Putamen (tissue), 1 donor: ENCODE measurements around the gene TTC22.
"Not testable (repeated sequence)": the region's sequence is repeated elsewhere in the genome, so short reads cannot be mapped to it uniquely, and the experiment has no call there.

ENCODE experiments used
- DNase-seq: peaks from one replicate; pipeline ENCODE4 v3.0.0-alpha.2; 2016; ENCODE audit warnings: low spot score

The TTC22 gene

GRCh38 chr1:54786778-54787177 is 14.3 kb downstream of the TTC22 start:
- DNase-seq, result no peak

- no peak for DNase-seq
Measured at GRCh38 chr1:54784066-54784465, 17.1 kb downstream of the TTC22 start.

- DNase-seq, result no peak
Measured at GRCh38 chr1:54782588-54782987, 18.5 kb downstream of the TTC22 start.

GRCh38 chr1:54782156-54782555 is 19.0 kb downstream of the TTC22 start:
- no peak for DNase-seq

GRCh38 chr1:54781023-54781723 is 19.9 kb downstream of the TTC22 start:
- no peak for DNase-seq

GRCh38 chr1:54777431-54777830 is 23.7 kb downstream of the TTC22 start:
- no peak for DNase-seq

- no peak for DNase-seq
Measured at GRCh38 chr1:54777011-54777410, 24.1 kb downstream of the TTC22 start.

GRCh38 chr1:54775828-54776721 is 25.0 kb downstream of the TTC22 start:
- not testable (repeated sequence) for DNase-seq

GRCh38 chr1:54774820-54775498 is 26.2 kb downstream of the TTC22 start:
- DNase-seq, result no peak

- no peak for DNase-seq
Measured at GRCh38 chr1:54772951-54773350, 28.2 kb downstream of the TTC22 start.

GRCh38 chr1:54768093-54768492 is 33.0 kb downstream of the TTC22 start:
- DNase-seq, result no peak

GRCh38 chr1:54767526-54767925 is 33.6 kb downstream of the TTC22 start:
- DNase-seq, result no peak

- DNase-seq, result no peak
Measured at GRCh38 chr1:54766726-54767125, 34.4 kb downstream of the TTC22 start.

- no peak for DNase-seq
Measured at GRCh38 chr1:54764922-54765561, 36.1 kb downstream of the TTC22 start.

GRCh38 chr1:54764133-54764921 is 36.8 kb downstream of the TTC22 start, which contains the start of gene PARS2:
PARS2 (minus strand) TSS chr1:54764523; CDS start chr1:54759161, 5,362 bp downstream.
- DNase-seq, result peak; percentile 99

GRCh38 chr1:54763816-54764132 is 37.3 kb downstream of the TTC22 start:
- no peak for DNase-seq

GRCh38 chr1:54758678-54759348 is 42.3 kb downstream of the TTC22 start:
- no peak for DNase-seq

- no peak for DNase-seq
Measured at GRCh38 chr1:54757833-54758232, 43.3 kb downstream of the TTC22 start.

- DNase-seq, result no peak
Measured at GRCh38 chr1:54754486-54755285, 46.4 kb downstream of the TTC22 start.

GRCh38 chr1:54754045-54754444 is 47.1 kb downstream of the TTC22 start:
- DNase-seq, result no peak
